SU-DHL-6 (cell line): Measurements from ENCODE around the gene C20orf144.

Experiments used
- CTCF ChIP-seq: fragments of 200-600 bp; sonication (generic); IDR thresholded peaks from one replicate; pipeline ENCODE4 v1.5.1; 2017; ENCODE audit warnings: antibody characterized with exemption, mild to moderate bottlenecking, low read length, moderate library complexity; ENCODE audit not compliant: insufficient read depth, poor library complexity, severe bottlenecking
- EZH2phosphoT487 ChIP-seq: fragments of 200-600 bp; sonication (generic), shearing (Covaris generic); conservative IDR thresholded peaks from 2 replicates; pipeline ENCODE4 v1.6.1; 2018; ENCODE audit warnings: mild to moderate bottlenecking, antibody characterized with exemption, low read length, moderate library complexity, mixed read lengths

DNA sequence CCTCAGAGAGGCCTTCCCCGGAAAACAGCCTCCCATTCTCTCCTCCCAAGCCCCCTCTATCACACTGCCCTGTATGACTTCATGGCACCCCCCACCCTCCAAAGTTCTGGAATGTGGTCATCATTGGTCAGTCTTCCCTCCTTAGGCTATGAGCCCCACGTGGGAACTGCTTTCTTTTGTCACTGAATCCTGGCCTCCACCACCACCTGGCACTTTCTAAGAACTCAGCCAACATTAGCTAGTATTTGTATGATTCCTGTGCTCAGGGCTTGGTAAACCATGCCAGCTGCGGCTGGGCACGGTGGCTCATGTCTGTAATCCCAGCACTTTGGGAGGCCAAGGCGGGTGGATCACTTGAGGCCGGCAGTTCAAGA is 32.5 kb downstream of the C20orf144 start:
- TF ChIP-seq CTCF (no peak), EZH2phosphoT487 (no peak)
